GM12892 (cell line): ENCODE measurements around the gene SLC25A3.

Source experiments
- POLR2A ChIP-seq: IDR thresholded peaks from 2 replicates; pipeline ENCODE4 v1.6.1; 2011; ENCODE audit warnings: low read depth, low read length, control low read depth
- POLR2AphosphoS5 ChIP-seq: IDR thresholded peaks from 2 replicates; pipeline ENCODE4 v1.6.1; 2011; ENCODE audit warnings: low read depth, low read length, control low read depth
- TAF1 ChIP-seq: IDR thresholded peaks from 2 replicates; pipeline ENCODE4 v1.6.1; 2011; ENCODE audit warnings: low read depth, mild to moderate bottlenecking, control low read depth, low read length, borderline replicate concordance

- TF ChIP-seq POLR2AphosphoS5: no peak
- no peak for TF ChIP-seq POLR2A
- no peak for TF ChIP-seq TAF1
Observed at GRCh38 chr12:98612696-98613334, 19.3 kb downstream of the SLC25A3 start.
